Esophagus squamous epithelium (tissue), 4 donors: ENCODE data around the gene EIF3A.
A peak's percentile ranks its signal among the peaks of the same experiment; 100 is the strongest.

Source experiments
- CTCF ChIP-seq, 6 experiments: fragments of 450-650 bp in 4 of 6; fragments of 200-600 bp in 2 of 6; sonication (generic) in 2 of 6; IDR thresholded peaks; one replicate each; pipeline ENCODE4 v1.5.1; 2016 to 2019; ENCODE audit warnings: antibody characterized with exemption in 6 of 6, mild to moderate bottlenecking in 4 of 6, moderate library complexity in 4 of 6
- POLR2A ChIP-seq, 4 donors: fragments of 450-650 bp; IDR thresholded peaks; one replicate each; pipeline ENCODE4 v1.6.1; 2017; ENCODE audit warnings: antibody characterized with exemption in 4 of 4, mild to moderate bottlenecking in 4 of 4, moderate library complexity in 3 of 4

DNA sequence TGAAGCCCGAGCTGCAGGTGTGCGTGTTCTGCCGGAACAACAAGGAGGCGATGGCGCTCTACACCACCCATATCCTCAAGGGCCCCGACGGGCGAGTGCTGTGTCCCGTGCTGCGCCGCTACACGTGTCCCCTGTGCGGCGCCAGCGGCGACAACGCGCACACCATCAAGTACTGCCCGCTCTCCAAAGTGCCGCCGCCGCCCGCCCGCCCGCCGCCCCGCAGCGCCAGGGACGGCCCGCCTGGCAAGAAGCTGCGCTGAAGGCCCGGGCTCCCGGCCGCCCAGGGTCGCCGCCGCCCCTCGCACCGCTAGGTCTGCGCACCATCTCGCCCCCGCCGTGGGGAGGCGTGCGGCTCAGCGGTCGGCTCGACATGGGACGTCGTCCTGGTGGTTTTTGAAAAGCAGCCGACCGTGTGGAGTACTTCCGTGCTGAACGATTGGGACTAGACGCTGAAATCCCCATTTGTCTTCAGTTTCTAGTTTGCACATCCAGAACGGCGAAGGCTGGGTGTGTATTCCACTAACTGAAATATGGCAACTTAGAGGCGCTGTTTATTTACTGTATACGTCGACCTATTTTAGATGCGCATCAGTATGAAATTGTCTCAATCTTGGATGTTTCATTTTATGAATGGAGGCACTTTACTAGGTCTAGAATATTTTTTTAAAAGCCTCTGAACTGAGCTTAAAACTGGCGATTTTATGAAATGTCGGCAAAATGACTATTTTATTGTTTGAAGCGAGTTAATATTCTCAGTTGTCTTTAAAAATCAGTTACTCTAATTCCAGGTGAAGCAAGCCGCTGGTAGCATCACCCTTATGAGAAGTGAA is 50.0 kb downstream of the EIF3A start:
- TF ChIP-seq CTCF (IDR thresholded peaks at IDR 0.05) = peak in 1 of 6 experiments; percentile 9
- no peak for TF ChIP-seq POLR2A (IDR thresholded peaks at IDR 0.05)
